ENCODE measurements around the gene PLEKHG7.

- TF ChIP-seq CTCF (conservative IDR thresholded peaks at IDR 0.05): no peak
- TF ChIP-seq ZFX (IDR thresholded peaks at IDR 0.05): no peak
These were observed 77.1 kb downstream of the PLEKHG7 start for GRCh38 chr12:92779902-92780301.
